Naive thymus-derived CD8-positive, alpha-beta T cell (primary cell): ENCODE results near the gene FMN1. TPM values are rescaled to one million over a fixed set of nuclear protein-coding genes. Genes with fewer than 3 reads are reported as not detected.

Experiments
- ATAC-seq, 2 donors: fragments of 150-1000 bp; cut with Tn5 transposase in 1 of 2; sonication (Bioruptor Pico), chemical (Tn5 transposase) in 1 of 2; 1 replicate in 1 of 2; 2 replicates in 1 of 2; pipeline ENCODE4 v1.10.0; 2021; ENCODE audit warnings: mild to moderate bottlenecking in 2 of 2, moderate library complexity in 2 of 2
- POLR2A ChIA-PET: fragments of 350-600 bp; sonication (Branson Sonifier 250); formaldehyde crosslinking; loops from one replicate; lab custom pipeline; 2021; ENCODE audit warnings: antibody characterized with exemption; lab: Charles Lee
- DNase-seq, 10 donors: peaks; one replicate each; pipeline versions ENCODE4 v3.0.0 to v3.0.0-alpha.2; 2020 to 2022
- H3K27ac Mint-ChIP-seq, 10 donors: one replicate each; pipeline ENCODE4 v1.8.0; 2020 to 2022; ENCODE audit warnings: mild to moderate bottlenecking in 10 of 10, mixed read lengths in 10 of 10, moderate library complexity in 4 of 10, inconsistent platforms in 1 of 10
- H3K27me3 Mint-ChIP-seq, 5 donors: one replicate each; pipeline ENCODE4 v1.8.0; 2021 to 2022; ENCODE audit warnings: mixed read lengths in 5 of 5
- H3K36me3 Mint-ChIP-seq, 3 donors: one replicate each; pipeline ENCODE4 v1.8.0; 2020 to 2022; ENCODE audit warnings: mixed read lengths in 3 of 3, mild to moderate bottlenecking in 2 of 3, inconsistent platforms in 1 of 3
- H3K4me1 Mint-ChIP-seq, 4 donors: one replicate each; pipeline ENCODE4 v1.8.0; 2021 to 2022; ENCODE audit warnings: mixed read lengths in 4 of 4
- H3K4me3 Mint-ChIP-seq, 10 donors: one replicate each; pipeline ENCODE4 v1.8.0; 2020 to 2022; ENCODE audit warnings: mild to moderate bottlenecking in 10 of 10, mixed read lengths in 10 of 10, moderate library complexity in 6 of 10, inconsistent platforms in 1 of 10
- H3K9me3 Mint-ChIP-seq, 9 donors: one replicate each; pipeline ENCODE4 v1.8.0; 2020 to 2022; ENCODE audit warnings: mixed read lengths in 9 of 9, mild to moderate bottlenecking in 3 of 9, inconsistent platforms in 1 of 9, moderate library complexity in 1 of 9
- polyA plus RNA-seq, 3 donors: library from polyadenylated mRNA; unstranded; fragments of 300-500 nt; fragmentation: Illumina TruSeq; gene quantifications; one replicate each; pipeline ENCODE4 v1.2.3, GENCODE V29; 2021
- total RNA-seq, 8 experiments: library from RNA in 2 of 8; stranded (reverse) in 2 of 8; gene quantifications; one replicate each; pipeline ENCODE4 v1.2.3 and lab custom pipeline; 2021 to 2026

FMN1 gene
- total and polyA plus RNA-seq, 5 experiments from 2014 or later: 0.19 to 0.42 (median 0.21) TPM; not detected in 2

- H3K4me1 Mint-ChIP-seq: peaks cover 0 to 29% (median 0%) of the 10 kb centered on the region in 4 donors
- H3K27ac Mint-ChIP-seq: no peak overlapping the region
- POLR2A ChIA-PET: no interaction called here
- H3K4me3 Mint-ChIP-seq: no peak overlapping the region
- no peaks in the 10 kb centered on the region for H3K9me3 Mint-ChIP-seq
- ATAC-seq (no peak), DNase-seq (no peak)
- H3K36me3 Mint-ChIP-seq: peaks cover 0 to 45% (median 0%) of the 10 kb centered on the region in 3 donors
- H3K27me3 Mint-ChIP-seq: peaks cover 0 to 6% (median 4%) of the 10 kb centered on the region in 5 donors
Measured at GRCh38 chr15:32903591-32904290, 290.8 kb downstream of the FMN1 start.

- peaks cover 0 to 53% (median 0%) of the 10 kb centered on the region in 3 donors for H3K36me3 Mint-ChIP-seq
- no peaks in the 10 kb centered on the region for H3K9me3 Mint-ChIP-seq
- peaks cover 0 to 19% (median 0%) of the 10 kb centered on the region in 4 donors for H3K4me1 Mint-ChIP-seq
- no peak for ATAC-seq
- POLR2A ChIA-PET: no interaction called here
- H3K27ac Mint-ChIP-seq: no peak overlapping the region
- DNase-seq: no peak
- no peak overlapping the region for H3K4me3 Mint-ChIP-seq
- H3K27me3 Mint-ChIP-seq: peaks cover 2 to 9% (median 5%) of the 10 kb centered on the region in 5 donors
Measured at GRCh38 chr15:32901995-32902394, 292.5 kb downstream of the FMN1 start.

GRCh38 chr15:32901192-32901591 lies 293.3 kb downstream of the FMN1 start:
- Mint-ChIP-seq H3K4me3 (no peak overlapping the region), H3K27me3 (peaks cover 2 to 10% (median 6%) of the 10 kb centered on the region in 5 donors), H3K9me3 (no peaks in the 10 kb centered on the region), H3K4me1 (peaks cover 0 to 19% (median 0%) of the 10 kb centered on the region in 4 donors), H3K36me3 (peaks cover 0 to 55% (median 0%) of the 10 kb centered on the region in 3 donors), H3K27ac (no peak overlapping the region)
- no peak for ATAC-seq
- POLR2A ChIA-PET: no interaction called here
- DNase-seq: no peak

GRCh38 chr15:32899126-32899596 lies 295.4 kb downstream of the FMN1 start:
- DNase-seq: no peak
- POLR2A ChIA-PET: interaction anchor here (0.6 kb wide), 1 partner anchor 31 kb away, joined by 4 read pairs; no protein-coding TSS in a partner anchor
- peaks cover 2 to 12% (median 6%) of the 10 kb centered on the region in 5 donors for H3K27me3 Mint-ChIP-seq
- no peak for ATAC-seq
- peaks cover 0 to 2% (median 0%) of the 10 kb centered on the region in 9 donors for H3K9me3 Mint-ChIP-seq
- peaks cover 0 to 16% (median 0%) of the 10 kb centered on the region in 4 donors for H3K4me1 Mint-ChIP-seq
- no peak overlapping the region for H3K4me3 Mint-ChIP-seq
- peaks cover 0 to 49% (median 0%) of the 10 kb centered on the region in 3 donors for H3K36me3 Mint-ChIP-seq
- no peak overlapping the region for H3K27ac Mint-ChIP-seq

- DNase-seq: no peak
- no peak for ATAC-seq
- POLR2A ChIA-PET: no interaction called here
- H3K4me3 Mint-ChIP-seq: no peak overlapping the region
- no peak overlapping the region for H3K27ac Mint-ChIP-seq
- peaks cover 2 to 10% (median 6%) of the 10 kb centered on the region in 5 donors for H3K27me3 Mint-ChIP-seq
- peaks cover 0 to 10% (median 0%) of the 10 kb centered on the region in 4 donors for H3K4me1 Mint-ChIP-seq
- peaks cover 0 to 44% (median 0%) of the 10 kb centered on the region in 3 donors for H3K36me3 Mint-ChIP-seq
- peaks cover 0 to 2% (median 0%) of the 10 kb centered on the region in 9 donors for H3K9me3 Mint-ChIP-seq
Measured at GRCh38 chr15:32898414-32898813, 296.1 kb downstream of the FMN1 start.

- no peak overlapping the region for H3K4me3 Mint-ChIP-seq
Measured at GRCh38 chr15:32893421-32893820, 301.1 kb downstream of the FMN1 start.

GRCh38 chr15:32889214-32889613 lies 305.3 kb downstream of the FMN1 start:
- H3K36me3 Mint-ChIP-seq: peaks cover 0 to 18% (median 0%) of the 10 kb centered on the region in 3 donors
- H3K4me1 Mint-ChIP-seq: no peaks in the 10 kb centered on the region
- H3K4me3 Mint-ChIP-seq: no peak overlapping the region
- DNase-seq (no peak), ATAC-seq (no peak)
- no peaks in the 10 kb centered on the region for H3K9me3 Mint-ChIP-seq
- POLR2A ChIA-PET: no interaction called here
- H3K27ac Mint-ChIP-seq: no peak overlapping the region
- peaks cover 0 to 2% (median 0%) of the 10 kb centered on the region in 5 donors for H3K27me3 Mint-ChIP-seq

More at GRCh38 chr15:32893421-32893820, 301.1 kb downstream of the FMN1 start:
- Mint-ChIP-seq H3K4me1 (no peaks in the 10 kb centered on the region), H3K27ac (no peak overlapping the region), H3K27me3 (peaks cover 0 to 10% (median 0%) of the 10 kb centered on the region in 5 donors), H3K9me3 (peaks cover 0 to 2% (median 0%) of the 10 kb centered on the region in 9 donors), H3K36me3 (peaks cover 0 to 21% (median 0%) of the 10 kb centered on the region in 3 donors)
- ATAC-seq (no peak), DNase-seq (no peak)
- POLR2A ChIA-PET: no interaction called here

- Mint-ChIP-seq H3K9me3 (no peaks in the 10 kb centered on the region), H3K4me1 (no peaks in the 10 kb centered on the region), H3K4me3 (no peak overlapping the region), H3K27me3 (no peaks in the 10 kb centered on the region), H3K27ac (no peak overlapping the region), H3K36me3 (peaks cover 0 to 19% (median 0%) of the 10 kb centered on the region in 3 donors)
- POLR2A ChIA-PET: no interaction called here
- no peak for DNase-seq
- ATAC-seq: no peak
Measured at GRCh38 chr15:32888221-32888761, 306.2 kb downstream of the FMN1 start.

GRCh38 chr15:32887090-32887489 lies 307.4 kb downstream of the FMN1 start:
- H3K4me3 Mint-ChIP-seq: no peak overlapping the region
- no peak overlapping the region for H3K27ac Mint-ChIP-seq
- no peaks in the 10 kb centered on the region for H3K4me1 Mint-ChIP-seq
- ATAC-seq: no peak
- peaks cover 0 to 22% (median 0%) of the 10 kb centered on the region in 3 donors for H3K36me3 Mint-ChIP-seq
- H3K27me3 Mint-ChIP-seq: no peaks in the 10 kb centered on the region
- DNase-seq: no peak
- POLR2A ChIA-PET: no interaction called here
- no peaks in the 10 kb centered on the region for H3K9me3 Mint-ChIP-seq

- peaks cover 0 to 27% (median 0%) of the 10 kb centered on the region in 3 donors for H3K36me3 Mint-ChIP-seq
- ATAC-seq: no peak
- POLR2A ChIA-PET: no interaction called here
- no peak overlapping the region for H3K27ac Mint-ChIP-seq
- no peak overlapping the region for H3K4me3 Mint-ChIP-seq
- H3K9me3 Mint-ChIP-seq: no peaks in the 10 kb centered on the region
- H3K4me1 Mint-ChIP-seq: no peaks in the 10 kb centered on the region
- no peak for DNase-seq
- H3K27me3 Mint-ChIP-seq: no peaks in the 10 kb centered on the region
Measured at GRCh38 chr15:32886459-32886858, 308.1 kb downstream of the FMN1 start.

GRCh38 chr15:32885713-32886112 lies 308.8 kb downstream of the FMN1 start:
- Mint-ChIP-seq H3K4me3 (no peak overlapping the region), H3K27me3 (no peaks in the 10 kb centered on the region), H3K27ac (no peak overlapping the region), H3K36me3 (peaks cover 0 to 30% (median 0%) of the 10 kb centered on the region in 3 donors), H3K4me1 (no peaks in the 10 kb centered on the region), H3K9me3 (no peaks in the 10 kb centered on the region)
- DNase-seq (no peak), ATAC-seq (no peak)
- POLR2A ChIA-PET: no interaction called here

GRCh38 chr15:32884146-32884545 lies 310.4 kb downstream of the FMN1 start:
- H3K36me3 Mint-ChIP-seq: peaks cover 0 to 41% (median 0%) of the 10 kb centered on the region in 3 donors
- no peaks in the 10 kb centered on the region for H3K4me1 Mint-ChIP-seq
- no peaks in the 10 kb centered on the region for H3K9me3 Mint-ChIP-seq
- no peak for ATAC-seq
- POLR2A ChIA-PET: no interaction called here
- no peaks in the 10 kb centered on the region for H3K27me3 Mint-ChIP-seq
- H3K27ac Mint-ChIP-seq: no peak overlapping the region
- no peak for DNase-seq
- no peak overlapping the region for H3K4me3 Mint-ChIP-seq

GRCh38 chr15:32882955-32883354 lies 311.6 kb downstream of the FMN1 start:
- POLR2A ChIA-PET: no interaction called here
- no peak for DNase-seq
- H3K27ac Mint-ChIP-seq: no peak overlapping the region
- H3K36me3 Mint-ChIP-seq: peaks cover 0 to 46% (median 0%) of the 10 kb centered on the region in 3 donors
- no peak for ATAC-seq
- H3K27me3 Mint-ChIP-seq: no peaks in the 10 kb centered on the region
- no peak overlapping the region for H3K4me3 Mint-ChIP-seq
- no peaks in the 10 kb centered on the region for H3K9me3 Mint-ChIP-seq
- H3K4me1 Mint-ChIP-seq: peaks cover 0 to 3% (median 0%) of the 10 kb centered on the region in 4 donors
